ENCODE data around the gene TRIM63.
"Not testable (repeated sequence)": the region's sequence is repeated elsewhere in the genome, so short reads cannot be mapped to it uniquely, and the experiment has no call there.

The TRIM63 gene

DNA sequence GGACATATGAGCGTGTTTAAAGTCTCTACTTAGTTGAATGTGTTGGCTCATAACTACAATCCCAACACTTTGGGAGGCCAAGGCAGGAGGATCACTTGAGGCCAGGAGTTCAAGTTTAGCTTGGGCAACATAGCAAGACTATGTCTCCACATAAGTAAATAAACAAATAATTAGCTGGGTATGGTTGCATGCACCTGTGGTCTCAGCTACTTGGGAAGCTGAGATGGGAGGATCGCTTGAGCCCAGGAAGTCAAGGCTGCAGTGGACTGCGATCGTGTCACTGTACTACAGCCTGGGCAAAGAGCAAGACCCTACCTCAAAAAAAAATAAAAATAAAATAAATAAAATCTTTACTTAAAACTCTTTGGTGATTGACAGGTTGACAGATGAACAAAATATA, 31.2 kb upstream of the TRIM63 start:
- ATAC-seq = no peak
- no peak for TF ChIP-seq ZNF70 (CRISPR knock-in tag; IDR thresholded peaks at IDR 0.05)
- TF ChIP-seq ISL1 (CRISPR knock-in tag; IDR thresholded peaks at IDR 0.05) = no peak
- TF ChIP-seq PPARA (CRISPR knock-in tag; IDR thresholded peaks at IDR 0.05; ENCODE audit: borderline replicate concordance) = no peak
- no peak for TF ChIP-seq ZC3H10 (CRISPR knock-in tag; IDR thresholded peaks at IDR 0.05)
- no peak for TF ChIP-seq TOX (CRISPR knock-in tag; IDR thresholded peaks at IDR 0.05; ENCODE audit: borderline replicate concordance)
- TF ChIP-seq CSDC2 (CRISPR knock-in tag; IDR thresholded peaks at IDR 0.05) = no peak
- no peak for TF ChIP-seq ZNF565 (CRISPR knock-in tag; conservative IDR thresholded peaks at IDR 0.05; ENCODE audit: low read depth)
- no peak for TF ChIP-seq TCF4 (CRISPR knock-in tag; IDR thresholded peaks at IDR 0.05; ENCODE audit: borderline replicate concordance)

DNA sequence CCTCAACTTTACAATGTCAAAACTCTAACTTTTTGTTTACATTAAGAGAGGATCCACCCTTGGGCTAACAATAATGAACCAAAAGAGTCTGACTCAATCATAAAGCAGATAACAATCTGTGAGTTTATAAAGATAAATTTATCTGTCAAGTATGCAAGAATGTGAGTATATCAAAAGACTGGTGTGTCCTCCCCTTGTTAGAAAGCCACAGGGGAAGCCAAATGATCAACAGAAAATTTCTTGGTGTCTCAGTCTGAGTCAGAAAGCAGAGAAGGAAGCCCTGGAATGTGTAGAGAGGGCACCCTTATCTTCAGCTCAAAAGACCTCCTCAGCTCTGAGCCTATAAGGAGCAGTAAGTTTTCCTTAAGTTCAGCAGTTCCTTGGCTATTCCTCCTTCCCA, 30.3 kb upstream of the TRIM63 start:
- ATAC-seq = peak; percentile 82
- TF ChIP-seq ZNF565 (CRISPR knock-in tag; conservative IDR thresholded peaks at IDR 0.05; ENCODE audit: low read depth) = no peak
- TF ChIP-seq ZNF8 (CRISPR knock-in tag; IDR thresholded peaks at IDR 0.05) = no peak
- TF ChIP-seq ISL1 (CRISPR knock-in tag; IDR thresholded peaks at IDR 0.05) = peak; percentile 27; the same call in 1 of the 2 replicates

DNA sequence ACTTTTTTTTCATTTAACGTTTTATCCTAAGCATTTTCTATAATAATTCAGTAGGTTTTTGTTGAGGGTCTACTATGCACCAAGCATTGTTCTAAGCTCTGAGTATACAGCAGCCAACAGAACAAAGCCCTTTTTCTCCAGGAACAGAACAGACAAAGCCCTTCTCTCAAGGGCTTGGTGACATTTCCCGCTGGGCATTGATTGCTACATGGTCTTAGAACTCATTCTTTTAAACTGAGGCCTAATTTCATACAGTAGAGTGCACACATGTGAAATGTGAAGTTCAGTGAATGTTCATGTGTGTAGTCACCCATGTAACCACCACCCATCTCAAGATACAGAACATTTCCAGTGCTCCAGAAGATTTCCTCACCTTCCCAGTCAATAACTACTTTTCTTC, 29.0 kb upstream of the TRIM63 start:
- TF ChIP-seq GLIS3 (CRISPR knock-in tag; IDR thresholded peaks at IDR 0.05) = no peak
- no peak for TF ChIP-seq ZFP30 (CRISPR knock-in tag; IDR thresholded peaks at IDR 0.05)
- TF ChIP-seq, protein P1, sequence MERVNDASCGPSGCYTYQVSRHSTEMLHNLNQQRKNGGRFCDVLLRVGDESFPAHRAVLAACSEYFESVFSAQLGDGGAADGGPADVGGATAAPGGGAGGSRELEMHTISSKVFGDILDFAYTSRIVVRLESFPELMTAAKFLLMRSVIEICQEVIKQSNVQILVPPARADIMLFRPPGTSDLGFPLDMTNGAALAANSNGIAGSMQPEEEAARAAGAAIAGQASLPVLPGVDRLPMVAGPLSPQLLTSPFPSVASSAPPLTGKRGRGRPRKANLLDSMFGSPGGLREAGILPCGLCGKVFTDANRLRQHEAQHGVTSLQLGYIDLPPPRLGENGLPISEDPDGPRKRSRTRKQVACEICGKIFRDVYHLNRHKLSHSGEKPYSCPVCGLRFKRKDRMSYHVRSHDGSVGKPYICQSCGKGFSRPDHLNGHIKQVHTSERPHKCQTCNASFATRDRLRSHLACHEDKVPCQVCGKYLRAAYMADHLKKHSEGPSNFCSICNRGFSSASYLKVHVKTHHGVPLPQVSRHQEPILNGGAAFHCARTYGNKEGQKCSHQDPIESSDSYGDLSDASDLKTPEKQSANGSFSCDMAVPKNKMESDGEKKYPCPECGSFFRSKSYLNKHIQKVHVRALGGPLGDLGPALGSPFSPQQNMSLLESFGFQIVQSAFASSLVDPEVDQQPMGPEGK (CRISPR knock-in tag; IDR thresholded peaks at IDR 0.05; ENCODE audit: borderline replicate concordance) = no peak
- no peak for TF ChIP-seq TOX (CRISPR knock-in tag; IDR thresholded peaks at IDR 0.05; ENCODE audit: borderline replicate concordance)
- no peak for TF ChIP-seq BACH2 (CRISPR knock-in tag; IDR thresholded peaks at IDR 0.05; ENCODE audit: borderline replicate concordance)
- no peak for TF ChIP-seq OSR1 (CRISPR knock-in tag; IDR thresholded peaks at IDR 0.05)
- TF ChIP-seq, protein P2, sequence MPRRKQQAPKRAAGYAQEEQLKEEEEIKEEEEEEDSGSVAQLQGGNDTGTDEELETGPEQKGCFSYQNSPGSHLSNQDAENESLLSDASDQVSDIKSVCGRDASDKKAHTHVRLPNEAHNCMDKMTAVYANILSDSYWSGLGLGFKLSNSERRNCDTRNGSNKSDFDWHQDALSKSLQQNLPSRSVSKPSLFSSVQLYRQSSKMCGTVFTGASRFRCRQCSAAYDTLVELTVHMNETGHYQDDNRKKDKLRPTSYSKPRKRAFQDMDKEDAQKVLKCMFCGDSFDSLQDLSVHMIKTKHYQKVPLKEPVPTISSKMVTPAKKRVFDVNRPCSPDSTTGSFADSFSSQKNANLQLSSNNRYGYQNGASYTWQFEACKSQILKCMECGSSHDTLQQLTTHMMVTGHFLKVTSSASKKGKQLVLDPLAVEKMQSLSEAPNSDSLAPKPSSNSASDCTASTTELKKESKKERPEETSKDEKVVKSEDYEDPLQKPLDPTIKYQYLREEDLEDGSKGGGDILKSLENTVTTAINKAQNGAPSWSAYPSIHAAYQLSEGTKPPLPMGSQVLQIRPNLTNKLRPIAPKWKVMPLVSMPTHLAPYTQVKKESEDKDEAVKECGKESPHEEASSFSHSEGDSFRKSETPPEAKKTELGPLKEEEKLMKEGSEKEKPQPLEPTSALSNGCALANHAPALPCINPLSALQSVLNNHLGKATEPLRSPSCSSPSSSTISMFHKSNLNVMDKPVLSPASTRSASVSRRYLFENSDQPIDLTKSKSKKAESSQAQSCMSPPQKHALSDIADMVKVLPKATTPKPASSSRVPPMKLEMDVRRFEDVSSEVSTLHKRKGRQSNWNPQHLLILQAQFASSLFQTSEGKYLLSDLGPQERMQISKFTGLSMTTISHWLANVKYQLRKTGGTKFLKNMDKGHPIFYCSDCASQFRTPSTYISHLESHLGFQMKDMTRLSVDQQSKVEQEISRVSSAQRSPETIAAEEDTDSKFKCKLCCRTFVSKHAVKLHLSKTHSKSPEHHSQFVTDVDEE (CRISPR knock-in tag; IDR thresholded peaks at IDR 0.05) = no peak
- TF ChIP-seq ZNF565 (CRISPR knock-in tag; conservative IDR thresholded peaks at IDR 0.05; ENCODE audit: low read depth) = no peak
- ATAC-seq = no peak

DNA sequence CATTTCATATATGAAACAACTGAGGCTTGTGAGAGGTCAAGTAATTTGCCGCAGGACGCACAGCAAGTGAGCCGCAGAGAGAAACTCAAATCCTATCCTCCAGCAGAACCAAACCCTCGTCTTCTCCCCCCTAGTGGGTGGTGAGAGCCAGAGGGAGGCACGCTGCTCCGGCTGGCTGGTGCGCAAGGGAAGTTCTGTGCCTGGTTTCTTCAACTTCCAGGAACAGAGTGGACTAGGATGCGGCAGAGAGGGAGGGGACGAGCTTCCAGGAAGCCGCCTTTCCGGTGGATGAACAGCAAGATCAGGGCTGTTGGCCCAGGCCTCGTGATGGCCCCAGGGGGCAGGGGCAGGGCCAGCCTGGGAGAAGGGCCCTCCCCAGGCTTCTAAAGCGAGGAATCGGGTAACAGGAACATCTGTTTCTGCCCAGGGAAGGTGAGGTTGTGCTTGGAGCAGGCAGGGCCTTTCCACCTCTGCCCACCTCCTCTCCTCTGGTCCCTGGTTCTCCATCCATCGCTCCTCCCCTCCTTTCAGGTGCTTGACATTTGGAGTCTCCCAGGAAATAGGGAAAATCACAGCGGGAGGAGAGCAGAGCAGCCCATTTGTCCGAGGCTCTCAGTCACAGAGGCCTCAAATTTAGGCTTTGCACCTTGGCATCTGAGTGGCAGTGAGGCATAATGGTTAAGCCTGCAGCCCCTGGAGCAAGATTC, 27.4 kb upstream of the TRIM63 start:
- no peak for TF ChIP-seq TOX (CRISPR knock-in tag; IDR thresholded peaks at IDR 0.05; ENCODE audit: borderline replicate concordance)
- no peak; the same call in 2 of the 3 replicates for ATAC-seq

DNA sequence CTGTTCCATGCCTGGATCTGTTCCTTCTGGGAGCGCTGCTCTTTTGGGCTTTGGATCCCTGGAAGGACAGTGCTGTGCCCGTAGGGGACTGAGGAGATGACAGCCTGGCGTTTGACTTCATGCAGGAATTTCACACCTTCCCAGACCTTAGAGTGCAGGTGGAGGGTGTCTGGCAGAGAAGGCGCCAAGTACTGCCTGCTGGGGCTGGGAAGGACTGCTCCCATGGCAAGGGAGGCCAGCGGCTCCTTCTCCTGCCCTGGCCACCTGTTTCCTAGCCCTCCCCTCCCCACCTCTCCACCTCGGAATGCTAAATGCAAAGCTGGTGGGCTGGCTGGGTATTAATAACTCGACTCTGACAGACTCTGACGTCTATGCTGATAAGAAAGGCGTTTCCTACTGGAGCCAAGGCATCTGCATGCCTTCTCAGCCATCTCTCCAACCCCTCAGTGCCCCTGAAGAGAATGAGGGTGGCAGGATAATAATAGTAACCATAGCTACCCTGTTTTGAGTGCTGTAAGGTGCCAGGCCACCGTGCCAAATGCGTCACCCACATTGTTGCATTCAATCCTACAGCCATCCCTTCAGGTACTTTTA, 26.7 kb upstream of the TRIM63 start:
- ATAC-seq = no peak; the same call in 1 of the 3 replicates
- TF ChIP-seq TCF4 (CRISPR knock-in tag; IDR thresholded peaks at IDR 0.05; ENCODE audit: borderline replicate concordance) = no peak
- TF ChIP-seq, protein P2 (CRISPR knock-in tag; IDR thresholded peaks at IDR 0.05) = no peak
- TF ChIP-seq TOX (CRISPR knock-in tag; IDR thresholded peaks at IDR 0.05; ENCODE audit: borderline replicate concordance) = no peak
- no peak for TF ChIP-seq ZNF8 (CRISPR knock-in tag; IDR thresholded peaks at IDR 0.05)
- TF ChIP-seq PPARA (CRISPR knock-in tag; IDR thresholded peaks at IDR 0.05; ENCODE audit: borderline replicate concordance) = no peak

DNA sequence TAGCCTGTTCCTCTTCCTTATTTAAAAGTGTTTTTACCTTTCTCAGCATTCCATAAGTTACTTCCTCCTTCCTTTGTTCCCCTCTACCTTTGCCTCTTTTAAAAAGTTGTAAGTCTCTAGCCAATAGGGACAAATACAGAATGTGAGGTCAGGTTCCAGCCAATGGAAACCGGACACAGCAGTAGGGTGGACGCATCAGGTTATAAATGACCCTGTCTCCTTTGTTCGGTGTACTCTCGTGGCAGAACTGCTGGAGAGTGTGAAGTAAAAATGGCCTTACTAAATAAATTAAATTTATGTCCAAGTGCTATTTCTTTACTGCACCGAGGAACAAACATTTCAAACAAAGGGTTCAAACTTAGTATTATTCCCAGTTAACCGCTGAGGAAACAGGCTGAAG, 26.1 kb upstream of the TRIM63 start:
- ATAC-seq = not testable (repeated sequence)

All from SK-N-SH treated with all-trans-retinoic acid at 6 μM for 48 hours (cell line).